Cerebellar nuclear complex (tissue), 1 donor: Measurements from ENCODE around the gene LTBP1.

Experiments
- DNase-seq, 2 experiments: peaks; one replicate each; lab custom pipeline; 2025; lab: John Stamatoyannopoulos, UW

LTBP1 gene

GRCh38 chr2:33266467-33266866 is 319.7 kb downstream of the LTBP1 start:
- no peak for DNase-seq

- no peak for DNase-seq
These were observed 320.3 kb downstream of the LTBP1 start for GRCh38 chr2:33267043-33267442.

- DNase-seq: no peak
These were observed 321.0 kb downstream of the LTBP1 start for GRCh38 chr2:33267756-33268155.

DNA sequence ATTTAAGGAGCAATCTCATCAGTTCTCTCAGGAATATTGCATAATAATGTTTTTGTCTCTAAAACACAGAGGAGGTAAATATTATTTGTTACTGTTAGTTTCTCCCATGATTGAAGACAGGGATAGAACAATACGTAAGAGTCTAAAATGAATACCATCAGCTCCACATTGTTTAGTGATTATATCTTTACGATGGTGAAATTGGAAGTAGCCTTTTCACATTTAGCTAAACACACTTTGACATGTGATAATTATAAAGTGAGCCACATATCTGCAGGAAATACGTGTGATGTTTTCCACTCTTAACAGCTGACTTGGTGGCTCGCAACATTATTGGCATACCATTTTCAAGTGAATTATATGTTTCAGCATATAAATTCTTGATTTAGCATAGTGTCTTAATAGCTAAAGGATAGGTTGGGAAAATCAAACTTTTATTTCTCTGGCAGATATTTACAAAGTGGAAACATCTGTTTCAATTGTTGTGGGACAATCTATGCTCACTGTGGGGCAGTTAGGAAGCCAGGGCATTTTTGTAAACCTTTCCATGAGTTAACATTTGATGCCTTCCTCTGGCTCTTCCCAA is 321.6 kb downstream of the LTBP1 start:
- no peak for DNase-seq

DNA sequence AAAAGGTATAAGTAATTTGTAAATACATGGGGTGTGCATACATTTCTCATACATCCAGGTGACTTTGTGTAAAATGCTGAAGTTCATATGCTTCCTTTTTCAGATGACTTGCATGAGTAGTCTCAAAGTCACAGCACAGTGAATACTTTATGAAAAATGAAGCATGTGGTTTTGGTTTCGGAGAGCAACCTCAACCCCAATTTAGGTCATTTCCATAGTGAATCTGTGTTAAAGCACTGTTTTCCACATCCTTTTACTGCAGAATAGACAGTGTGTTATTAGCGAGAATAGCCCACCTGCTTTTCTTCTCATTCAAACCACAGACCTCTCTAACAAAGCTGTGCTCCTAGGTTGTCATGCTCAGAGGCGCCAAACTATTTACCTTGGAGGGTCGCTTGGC is 325.2 kb downstream of the LTBP1 start:
- DNase-seq: no peak

DNA sequence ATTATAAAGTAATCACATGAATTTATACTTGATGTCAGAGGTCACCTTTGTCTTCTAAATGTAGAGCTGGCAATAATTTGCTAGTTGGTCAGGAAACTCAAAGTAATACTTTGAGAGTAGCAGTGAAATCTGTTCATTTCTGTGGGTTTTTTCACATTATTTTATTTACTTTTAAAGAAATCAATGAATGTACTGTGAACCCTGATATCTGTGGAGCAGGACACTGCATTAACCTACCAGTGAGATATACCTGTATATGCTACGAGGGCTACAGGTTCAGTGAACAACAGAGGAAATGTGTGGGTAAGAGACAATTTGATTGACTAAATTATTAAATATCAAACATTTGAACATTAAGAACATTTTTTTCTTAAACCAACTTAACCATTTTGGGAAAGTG is 326.7 kb downstream of the LTBP1 start:
- no peak for DNase-seq

GRCh38 chr2:33274524-33274923 is 327.8 kb downstream of the LTBP1 start:
- DNase-seq: no peak

GRCh38 chr2:33275689-33276444 is 329.1 kb downstream of the LTBP1 start:
- DNase-seq: no peak

DNA sequence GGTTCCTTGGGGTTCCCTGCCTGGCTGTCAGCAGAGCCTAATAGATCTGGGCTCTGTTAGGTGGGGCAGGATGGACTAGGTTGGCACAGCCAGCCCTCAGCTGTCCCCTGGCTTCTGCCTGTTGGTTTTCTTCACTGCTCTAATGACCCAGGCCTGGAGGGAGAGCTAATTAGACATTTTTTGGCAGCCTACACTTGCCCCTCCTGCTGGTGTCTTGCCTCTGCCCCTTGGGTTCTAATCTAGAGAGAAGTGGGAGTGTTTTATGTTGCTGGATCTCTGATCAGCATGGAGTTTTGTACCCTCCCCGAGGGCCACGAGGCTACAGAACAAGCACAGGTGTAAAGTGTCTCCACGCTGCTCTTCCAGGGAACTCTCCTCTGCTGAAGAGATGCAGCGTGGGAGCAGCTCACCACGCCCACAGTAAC is 330.3 kb downstream of the LTBP1 start:
- DNase-seq: no peak

GRCh38 chr2:33278245-33278943 is 331.6 kb downstream of the LTBP1 start:
- no peak for DNase-seq

DNA sequence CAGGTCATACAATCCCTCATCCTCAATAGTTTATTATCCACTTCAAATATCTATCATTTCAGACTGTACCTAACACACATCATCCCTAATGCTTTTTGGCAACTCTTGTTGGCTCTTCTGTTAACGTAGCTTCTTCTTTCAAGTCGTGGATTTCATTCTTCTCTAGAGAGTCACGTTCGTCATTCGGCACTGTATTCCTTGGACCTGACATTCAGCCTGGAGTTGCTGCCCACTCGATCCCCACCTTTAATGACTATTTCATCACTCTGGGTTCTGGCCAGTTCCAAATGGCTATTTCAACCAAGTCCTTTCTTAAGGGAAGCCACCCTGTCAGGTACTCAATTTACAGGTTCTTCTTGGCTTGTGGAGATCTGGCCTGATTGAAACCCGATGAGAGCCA is 337.5 kb downstream of the LTBP1 start:
- DNase-seq: no peak

- DNase-seq: no peak
These were observed 340.8 kb downstream of the LTBP1 start for GRCh38 chr2:33287507-33288005.

DNA sequence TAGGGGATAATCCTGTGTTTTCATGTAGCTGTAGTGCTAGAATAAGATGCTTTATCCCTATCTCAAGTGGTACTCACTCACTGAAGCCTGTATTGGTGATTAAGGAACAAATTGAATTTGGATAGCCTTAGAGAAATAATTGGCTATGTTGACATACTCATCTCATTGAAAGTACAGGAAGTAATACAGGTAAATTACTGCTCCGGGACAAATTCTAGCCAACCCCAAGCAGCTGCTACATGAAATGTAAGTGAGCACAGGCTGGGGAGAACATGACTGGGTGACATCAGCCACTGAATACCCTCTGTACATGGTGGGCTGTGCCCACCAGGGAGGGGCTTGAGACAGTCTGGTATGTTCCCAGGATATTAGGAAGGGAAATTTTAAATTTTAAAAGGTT is 341.3 kb downstream of the LTBP1 start:
- no peak for DNase-seq

GRCh38 chr2:33289961-33290360 is 343.2 kb downstream of the LTBP1 start:
- DNase-seq: no peak

DNA sequence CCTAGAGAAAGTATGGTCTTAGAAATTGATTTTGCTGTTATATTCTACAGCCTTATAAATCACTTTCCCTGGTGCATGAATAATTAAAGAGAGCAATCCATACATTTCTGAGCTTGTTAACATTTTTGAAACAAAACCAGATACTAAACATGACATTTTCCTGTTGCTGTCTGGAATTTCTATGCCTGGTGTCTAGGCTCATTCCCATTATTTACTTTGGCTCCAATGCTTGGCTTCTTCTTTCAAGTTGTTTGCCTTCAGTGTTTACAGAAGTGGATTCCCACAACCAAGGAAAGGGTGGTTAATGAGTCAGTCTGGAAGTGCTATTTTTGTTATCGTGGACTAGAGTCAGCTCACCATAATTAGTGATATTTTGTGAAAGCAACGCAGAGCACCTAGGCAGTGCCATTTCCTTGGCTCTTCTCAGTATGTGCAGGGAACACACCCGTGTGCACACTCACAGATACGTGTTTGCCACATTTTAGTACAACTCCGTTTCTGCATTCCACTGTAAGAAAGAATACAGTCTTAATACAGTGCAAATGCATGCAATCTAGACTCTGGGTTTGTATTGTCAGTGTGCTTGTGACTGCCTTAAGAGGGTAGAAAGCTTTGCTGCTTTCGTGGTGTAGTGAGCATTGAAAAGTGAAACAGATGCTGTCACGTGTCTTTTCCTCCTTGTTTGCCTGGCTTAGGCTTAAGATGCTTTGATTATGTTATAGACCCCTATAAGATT is 344.7 kb downstream of the LTBP1 start:
- no peak for DNase-seq

DNA sequence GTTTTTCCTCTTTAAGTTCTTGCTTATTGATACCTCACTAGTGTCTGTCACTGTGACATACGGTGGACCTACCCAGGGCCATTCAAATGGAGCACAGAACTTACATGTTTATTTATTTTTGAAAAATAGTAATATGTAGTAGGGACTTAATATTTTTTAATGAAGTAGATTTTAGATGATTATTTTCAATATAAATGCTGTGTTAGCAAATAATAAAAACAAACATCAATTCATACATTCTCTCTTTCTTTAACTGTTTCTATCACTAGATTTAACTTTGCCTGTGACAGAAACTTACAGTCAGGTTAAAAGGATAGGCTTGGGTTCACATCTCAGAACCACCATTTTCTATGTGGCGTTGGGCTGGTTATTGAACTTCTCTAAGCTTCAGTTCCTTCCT is 345.3 kb downstream of the LTBP1 start:
- DNase-seq: no peak

DNA sequence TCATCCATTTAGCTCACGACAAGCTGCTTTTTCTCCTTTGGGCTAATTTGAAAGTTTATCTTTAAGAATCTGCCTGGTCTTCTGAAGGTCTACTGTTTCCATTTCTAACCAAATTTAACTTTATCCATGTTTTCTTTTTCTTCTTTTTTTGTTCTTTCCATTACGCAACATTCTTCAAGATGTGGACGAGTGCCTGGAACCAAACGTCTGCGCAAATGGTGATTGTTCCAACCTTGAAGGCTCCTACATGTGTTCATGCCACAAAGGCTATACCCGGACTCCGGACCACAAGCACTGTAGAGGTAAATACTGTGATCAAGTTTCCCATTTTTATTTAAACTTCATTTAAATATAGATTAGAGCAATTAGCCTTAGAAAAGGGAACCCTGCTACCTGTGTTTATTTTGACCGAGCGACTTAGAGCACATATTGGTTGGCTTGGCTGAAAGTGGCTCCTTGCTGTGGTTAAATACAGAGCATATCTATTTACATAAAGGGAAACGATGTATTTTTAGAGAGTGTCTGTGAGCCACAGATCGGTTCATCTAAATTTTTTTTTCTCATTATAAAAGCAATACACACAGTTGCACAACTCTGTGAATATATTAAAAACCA is 346.3 kb downstream of the LTBP1 start:
- DNase-seq: no peak

DNA sequence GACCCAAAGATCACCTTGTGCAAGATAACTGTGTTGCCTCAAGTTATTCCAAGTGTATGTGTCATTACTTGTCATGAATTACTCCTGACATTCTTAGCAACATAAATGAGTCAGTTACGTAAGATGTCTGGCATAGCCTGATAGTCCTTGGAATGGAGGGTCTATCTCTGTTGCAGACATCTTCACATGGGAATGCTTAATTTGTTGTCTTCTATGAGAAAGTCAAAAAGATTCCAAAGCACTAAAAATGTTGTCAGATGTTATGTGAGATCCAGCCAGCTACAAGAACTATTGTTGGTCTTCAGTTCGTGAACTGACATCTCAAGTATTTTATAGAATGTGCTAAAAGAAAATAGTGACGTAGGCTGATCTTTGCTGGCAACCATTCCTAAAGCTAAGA is 351.5 kb downstream of the LTBP1 start:
- DNase-seq: no peak

DNA sequence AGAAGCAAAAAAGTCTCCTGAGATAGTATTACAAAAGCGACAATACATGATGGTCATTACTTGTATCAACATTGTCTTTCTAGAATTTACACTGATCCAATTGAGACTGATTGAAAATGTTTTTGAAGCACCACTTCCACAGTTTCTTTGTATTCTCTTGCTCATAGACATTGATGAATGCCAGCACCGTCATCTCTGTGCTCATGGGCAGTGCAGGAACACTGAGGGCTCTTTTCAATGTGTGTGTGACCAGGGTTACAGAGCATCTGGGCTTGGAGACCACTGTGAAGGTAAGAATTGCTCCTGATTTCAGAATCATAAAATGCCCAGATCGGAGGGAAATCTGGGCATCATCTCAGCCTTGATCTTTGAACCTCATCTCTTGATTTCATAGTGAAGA is 354.6 kb downstream of the LTBP1 start:
- DNase-seq: no peak

- no peak for DNase-seq
These were observed 355.6 kb downstream of the LTBP1 start for GRCh38 chr2:33302348-33302747.

GRCh38 chr2:33304032-33304864 is 357.5 kb downstream of the LTBP1 start:
- no peak for DNase-seq
